ENCODE results near the gene ADA.

GRCh38 chr20:44596876-44597275 lies 54.6 kb downstream of the ADA start:
- TF ChIP-seq CTCF (IDR thresholded peaks at IDR 0.05), result no peak
- TF ChIP-seq POLR2AphosphoS5 (IDR thresholded peaks at IDR 0.05), result no peak
- no peak for TF ChIP-seq POLR2A (IDR thresholded peaks at IDR 0.05)
